Esophagus muscularis mucosa (tissue), 3 donors: ENCODE measurements around the gene MINPP1.

Experiments
- EP300 ChIP-seq: sonication (generic); formaldehyde crosslinking; IDR thresholded peaks from one replicate; pipeline ENCODE4 v1.6.1; 2017; ENCODE audit warnings: antibody characterized with exemption
- POLR2A ChIP-seq: fragments of 450-650 bp; IDR thresholded peaks from one replicate; pipeline ENCODE4 v1.6.1; 2017; ENCODE audit warnings: antibody characterized with exemption, moderate library complexity, mild to moderate bottlenecking, low read depth
- POLR2AphosphoS5 ChIP-seq, 2 donors: sonication (generic); formaldehyde crosslinking; IDR thresholded peaks; one replicate each; pipeline ENCODE4 v1.6.1; 2017; ENCODE audit warnings: antibody characterized with exemption in 2 of 2

DNA sequence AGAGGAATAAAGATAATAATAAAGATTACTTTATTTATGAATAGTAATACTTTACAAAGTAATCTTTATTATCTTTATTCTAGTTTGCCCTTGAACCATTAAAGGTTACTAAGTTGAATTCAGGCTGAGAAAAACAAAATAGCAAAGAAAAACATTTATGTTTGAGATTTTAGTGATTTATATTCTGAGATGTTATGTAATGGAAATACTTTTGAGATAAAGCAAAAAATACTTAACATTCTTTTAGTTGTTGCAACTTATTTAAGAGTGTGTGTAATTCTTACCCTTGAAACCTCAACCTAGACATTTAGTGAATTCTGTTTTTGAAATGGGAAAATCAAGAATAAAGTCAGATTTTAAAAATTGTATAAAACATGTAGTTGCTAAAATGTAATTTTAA, 40.0 kb downstream of the MINPP1 start:
- TF ChIP-seq POLR2AphosphoS5 (IDR thresholded peaks at IDR 0.05) (no peak), EP300 (no peak), POLR2A (no peak)
